ENCODE data around the gene ANGEL2.

ANGEL2 gene

DNA sequence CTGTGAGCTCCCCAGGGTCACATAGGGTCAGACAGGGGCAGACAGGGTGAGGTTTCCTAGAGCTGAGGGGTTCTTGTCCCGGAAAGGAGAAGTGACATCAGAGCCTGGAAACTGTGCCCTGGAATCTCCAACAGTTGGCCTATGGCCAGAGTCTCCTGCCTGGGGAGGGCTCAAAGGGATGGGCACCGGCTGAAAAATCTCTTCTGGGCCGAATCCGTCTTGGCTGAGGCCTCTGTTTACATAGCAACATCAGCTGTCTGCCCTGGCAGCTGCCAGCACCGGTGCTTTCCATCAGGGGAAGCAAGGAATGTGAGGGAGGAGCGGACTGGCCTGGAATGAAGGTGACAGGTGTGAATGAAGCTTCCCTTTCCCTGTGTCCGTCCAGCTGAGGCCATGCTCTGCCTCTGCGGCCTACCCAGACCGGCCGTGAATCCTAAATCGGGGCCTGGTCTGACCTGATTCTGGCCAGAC lies 34.6 kb downstream of the ANGEL2 start:
- no peak for ATAC-seq
- TF ChIP-seq CSDC2 (CRISPR knock-in tag; IDR thresholded peaks at IDR 0.05), result no peak

DNA sequence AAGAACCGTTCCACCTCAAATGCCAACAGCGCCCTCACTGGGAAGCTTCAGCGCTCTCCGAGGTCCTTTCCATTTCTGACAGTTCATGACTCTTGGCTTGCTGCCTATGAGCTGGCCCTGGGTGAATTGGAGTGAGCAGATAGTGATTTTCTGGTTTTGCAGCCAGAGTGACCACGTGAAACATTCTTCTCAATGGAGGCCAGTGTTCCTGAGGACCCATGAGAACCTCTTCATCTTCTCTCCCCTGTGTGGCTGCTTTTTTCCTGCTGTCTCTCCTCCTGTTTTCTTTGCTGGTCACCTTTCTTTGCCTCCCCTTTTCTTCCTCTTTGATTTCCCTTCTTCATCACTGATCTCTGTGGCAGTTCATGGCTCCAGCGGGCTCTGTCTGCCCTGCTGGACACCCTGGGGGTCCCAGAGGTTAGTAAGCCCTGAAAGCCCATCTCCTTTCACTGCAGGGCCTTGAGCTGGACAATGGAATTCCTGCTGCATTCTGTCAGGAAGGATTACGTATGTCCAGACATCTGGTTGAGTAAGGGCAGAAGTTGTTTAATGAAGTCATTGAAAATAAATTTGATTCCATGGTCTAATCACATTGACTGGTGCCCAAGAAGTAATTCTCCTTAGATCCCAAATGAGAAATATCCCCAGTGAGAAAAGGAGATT lies 35.4 kb downstream of the ANGEL2 start:
- TF ChIP-seq ESRRG (CRISPR knock-in tag; IDR thresholded peaks at IDR 0.05) (no peak), PPARA (CRISPR knock-in tag; IDR thresholded peaks at IDR 0.05; ENCODE audit: borderline replicate concordance) (no peak)
- TF ChIP-seq, protein P1, sequence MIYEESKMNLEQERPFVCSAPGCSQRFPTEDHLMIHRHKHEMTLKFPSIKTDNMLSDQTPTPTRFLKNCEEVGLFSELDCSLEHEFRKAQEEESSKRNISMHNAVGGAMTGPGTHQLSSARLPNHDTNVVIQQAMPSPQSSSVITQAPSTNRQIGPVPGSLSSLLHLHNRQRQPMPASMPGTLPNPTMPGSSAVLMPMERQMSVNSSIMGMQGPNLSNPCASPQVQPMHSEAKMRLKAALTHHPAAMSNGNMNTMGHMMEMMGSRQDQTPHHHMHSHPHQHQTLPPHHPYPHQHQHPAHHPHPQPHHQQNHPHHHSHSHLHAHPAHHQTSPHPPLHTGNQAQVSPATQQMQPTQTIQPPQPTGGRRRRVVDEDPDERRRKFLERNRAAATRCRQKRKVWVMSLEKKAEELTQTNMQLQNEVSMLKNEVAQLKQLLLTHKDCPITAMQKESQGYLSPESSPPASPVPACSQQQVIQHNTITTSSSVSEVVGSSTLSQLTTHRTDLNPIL (CRISPR knock-in tag; IDR thresholded peaks at IDR 0.05; ENCODE audit: low read depth), result peak; percentile 30; the same call in 1 of the 2 replicates
- TF ChIP-seq, protein P2, sequence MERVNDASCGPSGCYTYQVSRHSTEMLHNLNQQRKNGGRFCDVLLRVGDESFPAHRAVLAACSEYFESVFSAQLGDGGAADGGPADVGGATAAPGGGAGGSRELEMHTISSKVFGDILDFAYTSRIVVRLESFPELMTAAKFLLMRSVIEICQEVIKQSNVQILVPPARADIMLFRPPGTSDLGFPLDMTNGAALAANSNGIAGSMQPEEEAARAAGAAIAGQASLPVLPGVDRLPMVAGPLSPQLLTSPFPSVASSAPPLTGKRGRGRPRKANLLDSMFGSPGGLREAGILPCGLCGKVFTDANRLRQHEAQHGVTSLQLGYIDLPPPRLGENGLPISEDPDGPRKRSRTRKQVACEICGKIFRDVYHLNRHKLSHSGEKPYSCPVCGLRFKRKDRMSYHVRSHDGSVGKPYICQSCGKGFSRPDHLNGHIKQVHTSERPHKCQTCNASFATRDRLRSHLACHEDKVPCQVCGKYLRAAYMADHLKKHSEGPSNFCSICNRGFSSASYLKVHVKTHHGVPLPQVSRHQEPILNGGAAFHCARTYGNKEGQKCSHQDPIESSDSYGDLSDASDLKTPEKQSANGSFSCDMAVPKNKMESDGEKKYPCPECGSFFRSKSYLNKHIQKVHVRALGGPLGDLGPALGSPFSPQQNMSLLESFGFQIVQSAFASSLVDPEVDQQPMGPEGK (CRISPR knock-in tag; IDR thresholded peaks at IDR 0.05; ENCODE audit: borderline replicate concordance), result no peak
- ATAC-seq, result peak; percentile 23

DNA sequence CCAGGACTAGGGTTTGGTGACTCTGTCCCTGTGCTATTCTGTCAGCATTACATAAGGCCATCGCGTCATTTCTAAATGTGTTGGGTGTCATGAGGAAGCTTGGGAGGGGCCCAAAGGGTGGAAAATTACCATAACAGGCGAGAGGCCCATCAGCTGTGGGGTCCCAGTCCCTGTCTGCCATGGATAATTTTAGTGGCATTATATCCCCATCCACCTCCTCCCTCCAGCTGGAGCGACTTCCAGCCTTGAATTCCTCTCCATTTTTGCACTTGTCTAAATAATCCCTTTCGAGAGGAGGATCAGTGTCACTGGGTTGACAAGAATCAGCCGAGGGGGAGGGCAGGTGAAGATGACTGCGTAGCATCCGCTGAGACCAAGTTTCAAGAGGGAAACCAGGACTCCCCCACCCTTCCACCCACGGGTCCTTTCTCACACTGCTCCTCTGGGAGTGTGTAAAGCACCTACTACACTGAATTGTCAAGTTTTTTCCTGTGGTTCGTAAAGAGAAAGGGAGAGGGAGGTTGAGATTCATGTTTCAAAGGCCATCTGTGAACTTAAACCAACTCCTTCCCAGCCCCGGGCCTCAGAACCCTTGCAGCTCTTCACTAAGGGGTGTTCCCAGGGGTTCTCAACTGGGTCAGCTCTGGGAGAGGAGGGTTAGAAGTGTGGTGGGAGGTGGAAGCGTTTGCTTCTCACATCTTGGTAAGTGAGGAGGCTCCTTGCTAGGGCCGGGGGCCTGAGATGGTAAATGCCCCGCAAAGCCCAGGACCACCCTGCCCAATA lies 36.1 kb downstream of the ANGEL2 start:
- TF ChIP-seq GLIS3 (CRISPR knock-in tag; IDR thresholded peaks at IDR 0.05) (no peak), TCF4 (CRISPR knock-in tag; IDR thresholded peaks at IDR 0.05; ENCODE audit: borderline replicate concordance) (no peak), ESRRG (CRISPR knock-in tag; IDR thresholded peaks at IDR 0.05) (no peak), ZNF8 (CRISPR knock-in tag; IDR thresholded peaks at IDR 0.05) (no peak), ZFP30 (CRISPR knock-in tag; IDR thresholded peaks at IDR 0.05) (no peak), SNAI2 (CRISPR knock-in tag; IDR thresholded peaks at IDR 0.05) (no peak), OSR1 (CRISPR knock-in tag; IDR thresholded peaks at IDR 0.05) (no peak), ISL1 (CRISPR knock-in tag; IDR thresholded peaks at IDR 0.05) (no peak), PPARA (CRISPR knock-in tag; IDR thresholded peaks at IDR 0.05; ENCODE audit: borderline replicate concordance) (no peak), RARB (CRISPR knock-in tag; IDR thresholded peaks at IDR 0.05) (no peak), ZNF70 (CRISPR knock-in tag; IDR thresholded peaks at IDR 0.05) (no peak)
- TF ChIP-seq, protein P3, sequence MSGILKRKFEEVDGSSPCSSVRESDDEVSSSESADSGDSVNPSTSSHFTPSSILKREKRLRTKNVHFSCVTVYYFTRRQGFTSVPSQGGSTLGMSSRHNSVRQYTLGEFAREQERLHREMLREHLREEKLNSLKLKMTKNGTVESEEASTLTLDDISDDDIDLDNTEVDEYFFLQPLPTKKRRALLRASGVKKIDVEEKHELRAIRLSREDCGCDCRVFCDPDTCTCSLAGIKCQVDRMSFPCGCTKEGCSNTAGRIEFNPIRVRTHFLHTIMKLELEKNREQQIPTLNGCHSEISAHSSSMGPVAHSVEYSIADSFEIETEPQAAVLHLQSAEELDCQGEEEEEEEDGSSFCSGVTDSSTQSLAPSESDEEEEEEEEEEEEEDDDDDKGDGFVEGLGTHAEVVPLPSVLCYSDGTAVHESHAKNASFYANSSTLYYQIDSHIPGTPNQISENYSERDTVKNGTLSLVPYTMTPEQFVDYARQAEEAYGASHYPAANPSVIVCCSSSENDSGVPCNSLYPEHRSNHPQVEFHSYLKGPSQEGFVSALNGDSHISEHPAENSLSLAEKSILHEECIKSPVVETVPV (CRISPR knock-in tag; IDR thresholded peaks at IDR 0.05), result no peak
- TF ChIP-seq, protein P2 (CRISPR knock-in tag; IDR thresholded peaks at IDR 0.05; ENCODE audit: borderline replicate concordance), result no peak
- TF ChIP-seq, protein P1 (CRISPR knock-in tag; IDR thresholded peaks at IDR 0.05; ENCODE audit: low read depth), result no peak
- no peak for ATAC-seq

DNA sequence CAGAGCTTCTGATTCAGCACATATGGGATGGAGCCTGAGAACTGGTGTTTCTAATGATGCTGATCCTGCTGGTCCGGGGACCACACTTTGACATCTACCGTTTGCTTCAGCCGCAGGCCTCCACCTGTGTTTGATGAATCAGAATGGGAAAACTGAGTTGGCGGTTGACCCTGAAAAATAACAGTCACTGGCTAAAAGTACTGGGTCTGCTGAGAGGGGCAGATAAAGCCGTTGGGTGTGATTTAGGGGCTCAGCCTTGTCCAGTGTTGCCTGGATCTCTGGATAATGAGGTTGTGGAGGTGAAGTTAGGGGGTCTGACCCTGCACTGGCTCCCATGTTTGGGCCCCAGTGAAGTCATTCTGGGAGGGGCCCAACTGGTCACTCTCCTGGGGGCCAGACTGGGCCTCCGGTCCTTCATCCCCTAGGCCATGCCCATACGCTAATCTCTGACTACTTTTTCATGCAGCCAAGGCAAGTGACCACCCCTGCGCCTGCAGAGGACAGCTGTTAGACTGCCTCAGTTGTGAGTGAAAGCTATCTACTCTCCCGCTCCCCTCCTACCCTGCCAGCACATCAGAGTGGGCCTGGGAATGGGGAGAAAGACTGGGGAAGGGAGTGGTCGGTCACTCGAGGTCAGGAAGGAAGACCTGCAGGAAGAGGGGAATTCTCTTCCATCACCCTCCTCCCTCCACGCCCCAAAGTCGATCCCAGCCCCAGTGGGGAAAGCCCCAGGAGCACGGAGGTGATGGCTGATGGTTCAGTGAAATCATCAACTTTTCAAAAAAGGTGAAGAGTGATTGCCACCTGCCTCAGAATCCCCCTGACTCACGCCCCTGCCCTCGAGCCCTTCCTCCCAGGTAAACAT lies 37.7 kb downstream of the ANGEL2 start:
- ATAC-seq, result no peak
- TF ChIP-seq OSR1 (CRISPR knock-in tag; IDR thresholded peaks at IDR 0.05), result no peak
- TF ChIP-seq, protein P4, sequence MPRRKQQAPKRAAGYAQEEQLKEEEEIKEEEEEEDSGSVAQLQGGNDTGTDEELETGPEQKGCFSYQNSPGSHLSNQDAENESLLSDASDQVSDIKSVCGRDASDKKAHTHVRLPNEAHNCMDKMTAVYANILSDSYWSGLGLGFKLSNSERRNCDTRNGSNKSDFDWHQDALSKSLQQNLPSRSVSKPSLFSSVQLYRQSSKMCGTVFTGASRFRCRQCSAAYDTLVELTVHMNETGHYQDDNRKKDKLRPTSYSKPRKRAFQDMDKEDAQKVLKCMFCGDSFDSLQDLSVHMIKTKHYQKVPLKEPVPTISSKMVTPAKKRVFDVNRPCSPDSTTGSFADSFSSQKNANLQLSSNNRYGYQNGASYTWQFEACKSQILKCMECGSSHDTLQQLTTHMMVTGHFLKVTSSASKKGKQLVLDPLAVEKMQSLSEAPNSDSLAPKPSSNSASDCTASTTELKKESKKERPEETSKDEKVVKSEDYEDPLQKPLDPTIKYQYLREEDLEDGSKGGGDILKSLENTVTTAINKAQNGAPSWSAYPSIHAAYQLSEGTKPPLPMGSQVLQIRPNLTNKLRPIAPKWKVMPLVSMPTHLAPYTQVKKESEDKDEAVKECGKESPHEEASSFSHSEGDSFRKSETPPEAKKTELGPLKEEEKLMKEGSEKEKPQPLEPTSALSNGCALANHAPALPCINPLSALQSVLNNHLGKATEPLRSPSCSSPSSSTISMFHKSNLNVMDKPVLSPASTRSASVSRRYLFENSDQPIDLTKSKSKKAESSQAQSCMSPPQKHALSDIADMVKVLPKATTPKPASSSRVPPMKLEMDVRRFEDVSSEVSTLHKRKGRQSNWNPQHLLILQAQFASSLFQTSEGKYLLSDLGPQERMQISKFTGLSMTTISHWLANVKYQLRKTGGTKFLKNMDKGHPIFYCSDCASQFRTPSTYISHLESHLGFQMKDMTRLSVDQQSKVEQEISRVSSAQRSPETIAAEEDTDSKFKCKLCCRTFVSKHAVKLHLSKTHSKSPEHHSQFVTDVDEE (CRISPR knock-in tag; IDR thresholded peaks at IDR 0.05), result no peak
